Thyroid gland (tissue), 4 donors: ENCODE data around the gene MSL3.

Experiments used
- CTCF ChIP-seq, 6 experiments: fragments of 200-600 bp in 3 of 6; fragments of 450-650 bp in 3 of 6; sonication (generic) in 3 of 6; IDR thresholded peaks; one replicate each; pipeline ENCODE4 v1.5.1; 2016 to 2019; ENCODE audit warnings: antibody characterized with exemption in 6 of 6, mild to moderate bottlenecking in 2 of 6, inconsistent platforms in 1 of 6, moderate library complexity in 1 of 6
- POLR2A ChIP-seq, 2 donors: fragments of 450-650 bp; IDR thresholded peaks; one replicate each; pipeline ENCODE4 v1.6.1; 2017; ENCODE audit warnings: antibody characterized with exemption in 2 of 2, mild to moderate bottlenecking in 2 of 2, moderate library complexity in 1 of 2

- TF ChIP-seq CTCF (IDR thresholded peaks at IDR 0.05) (no peak), POLR2A (IDR thresholded peaks at IDR 0.05) (no peak)
These were observed 679 bp upstream of the MSL3 start for GRCh38 chrX:11757397-11757718.
